GM12878 (cell line): ENCODE results near the gene HSP90AA1.

Experiments
- POLR2AphosphoS5 ChIP-seq: IDR thresholded peaks from 2 replicates; pipeline ENCODE4 v1.6.1; 2011; ENCODE audit warnings: mild to moderate bottlenecking, low read length, inconsistent platforms
- RELA ChIP-seq: fragments of 450-650 bp; IDR thresholded peaks from 2 replicates; pipeline ENCODE4 v1.8.0; 2014; ENCODE audit warnings: borderline replicate concordance; ENCODE audit not compliant: partially characterized antibody
- TAF1 ChIP-seq: IDR thresholded peaks from 2 replicates; pipeline ENCODE4 v1.6.1; 2011; ENCODE audit warnings: mild to moderate bottlenecking, low read depth, low read length, borderline replicate concordance
- TCF7 ChIP-seq: IDR thresholded peaks from 2 replicates; pipeline ENCODE4 v1.6.1; 2014; ENCODE audit warnings: antibody characterized with exemption, borderline replicate concordance
- USF2 ChIP-seq: IDR thresholded peaks from 2 replicates; pipeline ENCODE4 v1.6.1; 2011; ENCODE audit warnings: low read depth, low read length, improper control_type of control experiment, borderline replicate concordance
- ZNF274 ChIP-seq: IDR thresholded peaks from one replicate; pipeline ENCODE4 v1.8.0; 2011; ENCODE audit not compliant: insufficient read length, insufficient read depth

GRCh38 chr14:102044566-102044965 is 42.3 kb downstream of the HSP90AA1 start:
- TF ChIP-seq USF2 (no peak), ZNF274 (no peak), TAF1 (no peak), TCF7 (no peak), RELA (no peak), POLR2AphosphoS5 (no peak)
